Fibroblast of lung (primary cell): Measurements from ENCODE around the gene OTUB2.

ENCODE experiments used
- EZH2 ChIP-seq: IDR thresholded peaks from 2 replicates; pipeline ENCODE4 v1.5.1; 2012; ENCODE audit warnings: low read length, control low read depth, mild to moderate bottlenecking; ENCODE audit errors: missing control alignments
- TF ChIP-seq, protein P1 (sequence below), 2 donors: IDR thresholded peaks in 1 of 2; conservative IDR thresholded peaks in 1 of 2; 1 replicate in 1 of 2; 2 replicates in 1 of 2; pipeline ENCODE4 v1.5.1; 2011 to 2012; ENCODE audit warnings: low read length in 2 of 2, control low read depth in 1 of 2, inconsistent platforms in 1 of 2, low read depth in 1 of 2, mild to moderate bottlenecking in 1 of 2

DNA sequence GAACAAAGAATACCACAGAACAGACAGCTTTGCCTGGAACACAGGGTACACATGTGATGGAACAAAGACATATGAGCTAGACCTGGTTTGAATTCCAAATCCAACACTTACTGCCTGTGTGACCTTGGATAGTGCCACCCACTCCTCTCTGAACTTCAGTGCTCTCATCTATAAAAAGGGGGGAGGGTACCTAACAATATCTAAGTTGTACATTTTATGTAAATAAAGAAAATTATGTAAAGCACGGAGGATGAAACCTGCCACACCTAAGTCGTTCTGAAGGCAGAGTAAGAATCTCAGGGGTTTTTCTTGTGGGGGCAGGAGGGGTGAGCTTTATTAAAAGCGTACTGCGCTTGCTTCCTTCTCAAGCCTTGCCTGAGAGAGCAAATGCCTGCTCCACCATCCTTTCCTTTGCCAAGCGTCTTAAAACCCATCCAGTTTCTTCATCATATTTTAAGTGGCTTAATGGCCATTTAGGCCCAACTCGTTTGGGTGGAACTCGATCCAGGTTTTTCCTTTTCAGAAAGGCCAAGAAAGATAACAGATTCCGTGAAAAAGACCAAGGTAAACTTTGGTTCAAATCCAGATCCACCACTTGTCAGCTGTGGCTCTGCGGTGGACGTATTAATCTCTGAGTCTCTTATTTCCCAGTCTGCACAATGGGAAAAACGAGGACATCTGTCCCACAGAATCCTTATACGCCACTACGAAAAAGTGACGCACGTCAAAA, 53.9 kb downstream of the OTUB2 start:
- TF ChIP-seq, protein P1, sequence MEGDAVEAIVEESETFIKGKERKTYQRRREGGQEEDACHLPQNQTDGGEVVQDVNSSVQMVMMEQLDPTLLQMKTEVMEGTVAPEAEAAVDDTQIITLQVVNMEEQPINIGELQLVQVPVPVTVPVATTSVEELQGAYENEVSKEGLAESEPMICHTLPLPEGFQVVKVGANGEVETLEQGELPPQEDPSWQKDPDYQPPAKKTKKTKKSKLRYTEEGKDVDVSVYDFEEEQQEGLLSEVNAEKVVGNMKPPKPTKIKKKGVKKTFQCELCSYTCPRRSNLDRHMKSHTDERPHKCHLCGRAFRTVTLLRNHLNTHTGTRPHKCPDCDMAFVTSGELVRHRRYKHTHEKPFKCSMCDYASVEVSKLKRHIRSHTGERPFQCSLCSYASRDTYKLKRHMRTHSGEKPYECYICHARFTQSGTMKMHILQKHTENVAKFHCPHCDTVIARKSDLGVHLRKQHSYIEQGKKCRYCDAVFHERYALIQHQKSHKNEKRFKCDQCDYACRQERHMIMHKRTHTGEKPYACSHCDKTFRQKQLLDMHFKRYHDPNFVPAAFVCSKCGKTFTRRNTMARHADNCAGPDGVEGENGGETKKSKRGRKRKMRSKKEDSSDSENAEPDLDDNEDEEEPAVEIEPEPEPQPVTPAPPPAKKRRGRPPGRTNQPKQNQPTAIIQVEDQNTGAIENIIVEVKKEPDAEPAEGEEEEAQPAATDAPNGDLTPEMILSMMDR (conservative IDR thresholded peaks at IDR 0.05 in 1 of 2, IDR thresholded peaks at IDR 0.05 in 1 of 2; ENCODE audit: low read depth in 1 of 2, low read length in 2 of 2), result no peak
- no peak for TF ChIP-seq EZH2
